ENCODE data around the gene IL12RB1.

The IL12RB1 gene

GRCh38 chr19:18009412-18010066 is 77.2 kb downstream of the IL12RB1 start:
- DNase-seq (ENCODE audit: low read depth, low spot score): no peak

All from ELF-1 (cell line).